Jurkat, Clone E6-1 (cell line): ENCODE measurements around the gene ANKRD13A. TPM values are rescaled to one million over a fixed set of nuclear protein-coding genes. Genes with fewer than 3 reads are reported as not detected.

ENCODE experiments used
- DNase-seq: peaks from one replicate; pipeline ENCODE4 v3.0.0-alpha.2; 2011; ENCODE audit warnings: low read depth, low spot score
- H3K4me3 ChIP-seq: 2 replicates; pipeline ENCODE4 v1.5.1; 2011; ENCODE audit warnings: mild to moderate bottlenecking, low read length, control low read depth, moderate library complexity
- polyA plus RNA-seq: library from polyadenylated mRNA; unstranded; fragments of >200 nt; gene quantifications from one replicate; pipeline ENCODE4 v1.2.1, GENCODE V29; 2012; ENCODE audit warnings: missing spikeins; ENCODE audit not compliant: insufficient read length, insufficient read depth

Gene ANKRD13A
- polyA plus RNA-seq: 34.9 TPM

GRCh38 chr12:109998904-109999648, at the start of gene ANKRD13A:
Gene ANKRD13A (plus strand): TSS chr12:109999430. CDS start chr12:109999689, 259 bp downstream.
- H3K4me3 ChIP-seq: peak within 1 kb of the TSS; percentile 70

DNA sequence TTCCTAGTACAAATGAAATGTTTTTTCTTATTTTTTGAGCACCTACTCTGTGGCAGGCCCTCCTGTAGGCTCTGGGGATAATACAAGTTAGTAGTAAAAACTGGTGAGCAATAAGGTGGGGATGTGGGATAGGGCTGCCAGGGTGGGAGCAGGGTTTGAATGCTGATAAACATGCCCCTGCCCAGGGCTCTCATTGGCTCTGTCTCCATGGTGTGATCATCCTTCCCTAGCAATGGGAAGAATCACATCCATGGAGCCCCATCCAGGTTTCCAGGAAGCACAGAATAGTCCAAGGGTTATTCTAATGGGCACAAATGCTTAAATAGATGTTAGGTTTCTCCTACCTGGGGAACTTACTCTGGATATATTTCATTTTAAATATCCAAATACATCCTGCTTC, 48.6 kb upstream of the ANKRD13A start:
- no peak overlapping the region for H3K4me3 ChIP-seq
- no peak for DNase-seq

More at GRCh38 chr12:109998904-109999648, at the start of gene ANKRD13A:
- DNase-seq: peak; percentile 92

DNA sequence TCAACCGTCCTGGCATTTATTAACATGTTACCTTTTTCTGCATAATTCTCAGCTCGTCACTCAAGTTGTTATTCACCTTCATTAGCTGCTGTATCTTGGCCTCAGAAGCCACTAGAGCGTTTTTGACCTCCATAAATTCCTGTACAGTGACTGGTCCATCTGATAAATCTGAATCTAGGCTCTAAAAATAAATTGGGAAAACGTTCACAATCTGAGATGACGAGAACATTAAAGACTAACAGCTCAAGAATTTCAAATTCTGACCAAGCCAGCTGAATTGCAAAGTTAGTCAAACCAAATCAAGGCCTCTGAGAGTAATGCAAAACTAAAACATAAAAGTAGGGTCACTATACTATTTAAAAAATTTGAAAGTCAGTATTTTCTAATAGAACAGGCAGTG, 48.1 kb upstream of the ANKRD13A start:
- no peak for DNase-seq
- no peak overlapping the region for H3K4me3 ChIP-seq

- no peak for DNase-seq
Measured at GRCh38 chr12:109951751-109952150, 47.5 kb upstream of the ANKRD13A start.

GRCh38 chr12:109952160-109952858, 46.9 kb upstream of the ANKRD13A start:
- no peak for DNase-seq
- no peak overlapping the region for H3K4me3 ChIP-seq

More at GRCh38 chr12:109951751-109952150, 47.5 kb upstream of the ANKRD13A start:
- H3K4me3 ChIP-seq: no peak overlapping the region

DNA sequence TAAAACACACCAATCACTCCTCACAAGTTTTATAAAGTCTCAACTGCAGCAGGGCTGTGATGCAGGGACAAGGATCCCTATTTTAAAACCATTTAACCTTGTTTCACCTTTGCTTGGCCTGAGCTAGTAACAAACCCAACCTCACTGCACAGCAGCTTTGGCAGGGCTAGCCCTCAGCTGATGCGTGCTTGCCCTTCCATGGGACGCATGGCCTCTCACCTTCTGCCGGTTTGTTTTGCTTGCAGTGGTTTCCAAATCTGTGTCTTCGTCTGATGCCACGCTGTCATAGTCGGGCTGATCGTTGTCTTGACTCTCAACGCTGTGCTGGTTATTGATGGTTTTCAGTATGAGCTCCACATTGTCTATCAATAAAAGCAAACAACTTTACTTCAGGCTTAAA, 46.4 kb upstream of the ANKRD13A start:
- DNase-seq: no peak
- no peak overlapping the region for H3K4me3 ChIP-seq

DNA sequence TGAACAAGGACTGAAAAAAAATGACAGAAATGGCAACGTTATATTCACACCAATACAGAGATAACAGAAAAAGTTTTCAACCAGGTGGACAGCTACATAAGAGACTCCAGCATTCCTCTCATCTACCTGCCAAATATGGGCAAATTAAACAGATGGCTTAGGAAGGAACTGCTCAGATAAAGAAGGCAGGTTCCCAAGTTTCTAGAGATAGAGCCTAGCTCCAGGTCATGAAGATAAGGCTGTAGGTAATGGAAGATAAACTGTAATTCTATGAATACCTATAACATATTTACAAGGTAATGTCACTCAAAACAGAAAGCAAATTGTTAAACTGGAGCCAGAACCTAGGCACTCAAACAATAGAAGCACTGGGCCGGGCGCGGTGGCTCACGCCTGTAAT, 45.6 kb upstream of the ANKRD13A start:
- no peak overlapping the region for H3K4me3 ChIP-seq
- no peak for DNase-seq

- no peak overlapping the region for H3K4me3 ChIP-seq
- no peak for DNase-seq
Measured at GRCh38 chr12:109958374-109958773, 40.9 kb upstream of the ANKRD13A start.

GRCh38 chr12:109959411-109960093, 39.7 kb upstream of the ANKRD13A start:
- DNase-seq: no peak
- H3K4me3 ChIP-seq: no peak overlapping the region

- no peak overlapping the region for H3K4me3 ChIP-seq
- no peak for DNase-seq
Measured at GRCh38 chr12:109961201-109961600, 38.0 kb upstream of the ANKRD13A start.

GRCh38 chr12:109961612-109962011, 37.6 kb upstream of the ANKRD13A start:
- H3K4me3 ChIP-seq: no peak overlapping the region
- DNase-seq: no peak

DNA sequence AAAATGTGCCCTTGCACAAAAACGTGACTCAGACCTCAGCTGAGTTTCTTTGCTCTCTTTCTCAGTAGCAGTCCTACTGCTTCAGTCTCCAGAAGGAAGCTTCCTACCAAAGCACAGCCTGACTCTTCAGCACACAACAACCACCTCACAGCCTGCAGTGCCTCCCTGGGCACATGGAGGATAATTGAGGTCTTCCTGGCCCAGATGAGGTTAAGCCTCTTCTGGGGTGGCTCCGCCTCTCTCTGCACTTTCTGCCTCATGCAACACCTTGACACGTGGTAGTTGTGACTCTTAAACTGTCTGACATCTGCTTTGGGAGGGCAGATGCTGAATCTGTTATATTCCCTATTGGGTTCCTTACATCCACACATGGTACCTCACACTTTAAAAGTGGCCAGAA, 36.8 kb upstream of the ANKRD13A start:
- peak; percentile 11 for DNase-seq
- H3K4me3 ChIP-seq: no peak overlapping the region

DNA sequence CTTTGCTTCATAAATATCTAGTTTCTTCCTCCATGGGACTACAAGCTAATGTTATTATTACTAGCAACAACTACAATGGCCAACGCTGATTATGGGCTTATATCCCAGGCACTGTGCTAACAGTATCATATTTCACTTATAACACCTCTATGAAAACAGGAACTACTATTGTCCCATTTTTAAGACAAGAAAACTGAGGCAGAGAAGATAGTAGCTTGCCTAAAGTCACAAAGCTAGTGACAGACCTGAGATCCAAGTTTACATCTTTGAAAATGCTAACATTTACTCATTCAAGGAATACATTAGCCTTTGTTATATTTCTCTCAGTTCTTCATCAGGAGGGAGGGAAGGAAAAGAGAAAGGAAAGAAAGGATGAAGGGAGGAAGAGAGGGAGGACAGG, 35.9 kb upstream of the ANKRD13A start:
- no peak for DNase-seq
- H3K4me3 ChIP-seq: no peak overlapping the region

DNA sequence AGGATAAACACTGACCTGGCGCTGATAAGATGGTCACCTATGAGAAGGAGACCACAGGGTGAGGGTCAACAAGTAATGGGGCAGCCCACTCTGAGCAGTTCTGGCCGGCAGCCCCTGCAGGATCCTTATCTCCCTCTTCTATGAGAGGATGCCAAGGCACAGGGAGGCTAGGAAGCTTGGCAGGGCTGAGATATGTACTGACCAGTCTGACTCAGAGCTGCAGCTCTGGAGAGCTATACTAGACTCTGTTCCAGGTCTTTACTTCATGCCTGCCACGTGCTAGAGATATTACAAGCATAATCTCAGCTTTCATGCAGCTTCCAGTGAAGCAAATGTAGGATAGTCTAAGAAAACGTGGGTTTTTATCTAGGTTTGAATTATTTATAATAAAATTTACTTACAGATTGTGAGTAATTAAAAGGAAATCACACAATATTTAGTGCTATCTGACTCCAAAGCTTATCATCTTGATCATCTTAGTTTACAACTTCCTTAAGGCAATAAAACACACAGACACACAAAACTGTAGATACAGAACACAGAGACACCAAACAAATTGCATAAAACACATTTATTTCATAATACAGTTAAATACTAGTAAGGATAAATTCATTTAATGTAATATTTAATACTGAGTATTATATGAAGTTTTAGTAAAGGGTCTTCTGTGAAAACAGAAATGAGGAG, 35.3 kb upstream of the ANKRD13A start:
- DNase-seq: no peak
- H3K4me3 ChIP-seq: no peak overlapping the region

DNA sequence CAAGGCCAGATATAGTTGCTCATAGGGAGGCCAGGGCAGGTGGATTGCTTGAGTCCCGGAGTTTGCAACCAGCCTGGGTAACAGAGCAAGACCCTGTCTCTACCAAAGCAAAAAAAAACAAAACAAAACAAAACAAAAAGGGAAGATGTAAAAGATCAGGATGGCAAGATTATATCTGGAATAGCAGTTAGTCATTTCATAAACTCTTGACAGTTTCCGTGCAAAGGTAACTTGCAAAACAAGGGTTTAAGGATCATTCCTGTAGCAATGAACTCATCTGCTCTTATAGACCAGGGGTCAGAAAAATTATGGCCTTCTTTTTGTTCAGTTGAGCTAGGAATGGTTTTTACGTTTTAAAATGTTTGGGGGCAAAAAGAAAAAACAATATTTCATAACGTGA, 32.7 kb upstream of the ANKRD13A start:
- no peak overlapping the region for H3K4me3 ChIP-seq

GRCh38 chr12:109967383-109968031, 31.7 kb upstream of the ANKRD13A start:
- no peak overlapping the region for H3K4me3 ChIP-seq
- no peak for DNase-seq

More for the DNA sequence above, 32.7 kb upstream of the ANKRD13A start:
- DNase-seq: no peak

GRCh38 chr12:109968032-109968420, 31.2 kb upstream of the ANKRD13A start:
- no peak for DNase-seq
- H3K4me3 ChIP-seq: no peak overlapping the region

DNA sequence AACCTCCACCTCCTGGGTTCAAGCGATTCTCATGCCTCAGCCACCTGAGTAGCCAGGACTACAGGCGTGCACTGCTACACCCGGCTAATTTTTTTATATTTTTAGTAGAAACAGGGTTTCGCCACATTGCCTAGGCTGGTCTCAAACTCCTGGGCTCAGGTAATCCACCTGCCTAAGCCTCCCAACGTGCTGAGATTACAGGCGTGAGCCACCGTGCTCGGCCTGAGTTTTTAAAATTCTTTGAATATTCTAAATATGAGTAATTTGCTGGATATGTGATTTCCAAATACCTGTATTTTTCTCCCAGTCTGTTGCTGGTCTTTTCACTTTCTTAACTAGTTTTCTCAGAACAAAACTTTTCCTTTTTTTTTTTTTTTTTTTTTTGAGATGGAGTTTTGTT, 30.4 kb upstream of the ANKRD13A start:
- DNase-seq: no peak
- no peak overlapping the region for H3K4me3 ChIP-seq

- H3K4me3 ChIP-seq: no peak overlapping the region
- DNase-seq: no peak
Measured at GRCh38 chr12:109972821-109973220, 26.4 kb upstream of the ANKRD13A start.
